SK-N-MC (cell line): Measurements from ENCODE around the gene HHIPL2.
A peak's percentile ranks its signal among the peaks of the same experiment; 100 is the strongest.

Source experiments
- DNase-seq: peaks from one replicate; pipeline ENCODE4 v3.0.0-alpha.2; 2011; ENCODE audit warnings: low read depth, low spot score
- H3K27ac ChIP-seq: fragments of 200-600 bp; sonication (generic); 2 replicates; pipeline ENCODE4 v1.5.1; 2016; ENCODE audit warnings: mixed run types
- H3K36me3 ChIP-seq: fragments of 200-600 bp; sonication (generic); 2 replicates; pipeline ENCODE4 v1.6.1; 2017; ENCODE audit warnings: antibody characterized with exemption, low read length, mixed read lengths; ENCODE audit not compliant: insufficient read depth
- H3K4me3 ChIP-seq: fragments of 200-600 bp; sonication (generic); 2 replicates; pipeline ENCODE4 v1.5.1; 2016
- H3K9ac ChIP-seq: fragments of 200-600 bp; sonication (generic); 2 replicates; pipeline ENCODE4 v1.8.0; 2017; ENCODE audit warnings: mixed run types, mixed read lengths; ENCODE audit not compliant: insufficient read length
- H3K9me3 ChIP-seq: fragments of 200-600 bp; sonication (generic); 2 replicates; pipeline ENCODE4 v1.6.1; 2017; ENCODE audit warnings: low read depth, mild to moderate bottlenecking, antibody characterized with exemption, low read length, moderate library complexity, mixed read lengths
- EZH2 ChIP-seq: fragments of 200-600 bp; sonication (generic); IDR thresholded peaks from one replicate; pipeline ENCODE4 v1.6.1; 2017; ENCODE audit warnings: antibody characterized with exemption
- FOXP2 ChIP-seq: optimal IDR thresholded peaks from 2 replicates; pipeline ENCODE3; 2011; ENCODE audit warnings: mild to moderate bottlenecking, moderate library complexity; ENCODE audit not compliant: insufficient read depth; ENCODE audit errors: extremely low read length, control extremely low read depth
- POLR2AphosphoS5 ChIP-seq: IDR thresholded peaks from 2 replicates; pipeline ENCODE4 v1.6.1; 2012; ENCODE audit warnings: mild to moderate bottlenecking, low read depth, low read length, borderline replicate concordance

HHIPL2 gene

GRCh38 chr1:222547944-222548671 lies at the start of gene HHIPL2:
Gene HHIPL2, minus strand, starts transcription at chr1:222548104. Its CDS starts 60 bp downstream, at chr1:222548044.
- Histone ChIP-seq H3K9ac (no peak within 1 kb of the TSS), H3K27ac (peak within 1 kb of the TSS; percentile 77; the same call in 1 of the 2 replicates), H3K36me3 (no peaks in the 10 kb centered on the region), H3K9me3 (no peaks in the 10 kb centered on the region), H3K4me3 (peak within 1 kb of the TSS; percentile 57)
- TF ChIP-seq FOXP2, result no peak
- no peak for TF ChIP-seq EZH2
- TF ChIP-seq POLR2AphosphoS5, result no peak
- no peak for DNase-seq

GRCh38 chr1:222596696-222597095 lies 48.8 kb upstream of the HHIPL2 start:
- no peak for TF ChIP-seq EZH2
- no peak for TF ChIP-seq FOXP2
- TF ChIP-seq POLR2AphosphoS5, result no peak
- no peaks in the 10 kb centered on the region for H3K9me3 ChIP-seq
- no peaks in the 10 kb centered on the region for H3K36me3 ChIP-seq
- H3K9ac ChIP-seq, result no peak overlapping the region
- H3K4me3 ChIP-seq, result no peak overlapping the region
- no peak for DNase-seq
- H3K27ac ChIP-seq, result no peak overlapping the region

GRCh38 chr1:222594789-222595188 lies 46.9 kb upstream of the HHIPL2 start:
- no peak overlapping the region for H3K4me3 ChIP-seq
- TF ChIP-seq EZH2, result no peak
- no peak for TF ChIP-seq FOXP2
- no peak for TF ChIP-seq POLR2AphosphoS5
- no peak for DNase-seq
- no peaks in the 10 kb centered on the region for H3K9me3 ChIP-seq
- no peak overlapping the region for H3K27ac ChIP-seq
- no peaks in the 10 kb centered on the region for H3K36me3 ChIP-seq
- no peak overlapping the region for H3K9ac ChIP-seq

- Histone ChIP-seq H3K9ac (no peak overlapping the region), H3K36me3 (peaks cover 12% of the 10 kb centered on the region), H3K9me3 (no peaks in the 10 kb centered on the region), H3K27ac (no peak overlapping the region), H3K4me3 (no peak overlapping the region)
- DNase-seq, result no peak
- TF ChIP-seq EZH2 (no peak), POLR2AphosphoS5 (no peak), FOXP2 (no peak)
These were observed 44.3 kb upstream of the HHIPL2 start for GRCh38 chr1:222592171-222592570.

- peak; percentile 44 for DNase-seq
- TF ChIP-seq POLR2AphosphoS5, result peak; percentile 86
- TF ChIP-seq EZH2, result no peak
These were observed 41.8 kb upstream of the HHIPL2 start, which contains the start of gene TAF1A for GRCh38 chr1:222589462-222590302. Gene TAF1A, minus strand, starts transcription at chr1:222589933.

GRCh38 chr1:222588135-222588534 lies 40.2 kb upstream of the HHIPL2 start:
- Histone ChIP-seq H3K4me3 (peak overlapping the region; percentile 98; the same call in 1 of the 2 replicates), H3K9me3 (no peaks in the 10 kb centered on the region), H3K27ac (no peak overlapping the region), H3K36me3 (peaks cover 44% of the 10 kb centered on the region), H3K9ac (peak overlapping the region; percentile 78)
- TF ChIP-seq FOXP2 (no peak), EZH2 (no peak), POLR2AphosphoS5 (no peak)
- DNase-seq, result no peak

More at GRCh38 chr1:222589462-222590302, 41.8 kb upstream of the HHIPL2 start, which contains the start of gene TAF1A:
- H3K4me3 ChIP-seq, result peak within 1 kb of the TSS; percentile 98
- peaks cover 34% of the 10 kb centered on the region for H3K36me3 ChIP-seq
- H3K9ac ChIP-seq, result peak within 1 kb of the TSS; percentile 78
- no peaks in the 10 kb centered on the region for H3K9me3 ChIP-seq
- peak within 1 kb of the TSS; percentile 78 for H3K27ac ChIP-seq

GRCh38 chr1:222586842-222587241 lies 38.9 kb upstream of the HHIPL2 start:
- TF ChIP-seq POLR2AphosphoS5 (no peak), EZH2 (no peak), FOXP2 (no peak)
- Histone ChIP-seq H3K4me3 (no peak overlapping the region), H3K36me3 (peaks cover 57% of the 10 kb centered on the region), H3K9ac (no peak overlapping the region), H3K27ac (no peak overlapping the region), H3K9me3 (no peaks in the 10 kb centered on the region)
- no peak for DNase-seq

- Histone ChIP-seq H3K27ac (no peak overlapping the region), H3K9ac (no peak overlapping the region), H3K4me3 (no peak overlapping the region), H3K36me3 (peaks cover 61% of the 10 kb centered on the region), H3K9me3 (no peaks in the 10 kb centered on the region)
- no peak for DNase-seq
- TF ChIP-seq EZH2 (no peak), FOXP2 (no peak)
These were observed 35.2 kb upstream of the HHIPL2 start for GRCh38 chr1:222583079-222583478.
